ENCODE measurements around the gene LBR.

LBR gene

DNA sequence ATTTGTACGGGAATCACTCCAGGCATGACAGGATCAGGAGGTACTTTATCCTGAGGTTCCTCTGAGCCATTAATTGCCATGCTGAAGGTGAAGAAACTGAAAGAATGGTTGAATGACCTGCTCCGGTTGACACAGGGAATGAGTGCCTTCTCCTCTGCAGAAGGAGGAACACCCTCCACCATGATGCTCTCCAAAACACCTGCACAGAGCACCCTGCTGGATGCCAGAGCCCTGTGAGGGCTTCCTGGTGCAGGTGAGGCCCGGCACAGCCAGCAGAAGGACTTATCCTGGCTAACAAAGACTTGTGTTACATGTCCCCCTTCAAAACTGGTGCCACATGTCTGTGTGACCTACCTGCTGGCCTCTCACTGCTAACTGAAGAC is 14.3 kb upstream of the LBR start:
- DNase-seq: no peak

DNA sequence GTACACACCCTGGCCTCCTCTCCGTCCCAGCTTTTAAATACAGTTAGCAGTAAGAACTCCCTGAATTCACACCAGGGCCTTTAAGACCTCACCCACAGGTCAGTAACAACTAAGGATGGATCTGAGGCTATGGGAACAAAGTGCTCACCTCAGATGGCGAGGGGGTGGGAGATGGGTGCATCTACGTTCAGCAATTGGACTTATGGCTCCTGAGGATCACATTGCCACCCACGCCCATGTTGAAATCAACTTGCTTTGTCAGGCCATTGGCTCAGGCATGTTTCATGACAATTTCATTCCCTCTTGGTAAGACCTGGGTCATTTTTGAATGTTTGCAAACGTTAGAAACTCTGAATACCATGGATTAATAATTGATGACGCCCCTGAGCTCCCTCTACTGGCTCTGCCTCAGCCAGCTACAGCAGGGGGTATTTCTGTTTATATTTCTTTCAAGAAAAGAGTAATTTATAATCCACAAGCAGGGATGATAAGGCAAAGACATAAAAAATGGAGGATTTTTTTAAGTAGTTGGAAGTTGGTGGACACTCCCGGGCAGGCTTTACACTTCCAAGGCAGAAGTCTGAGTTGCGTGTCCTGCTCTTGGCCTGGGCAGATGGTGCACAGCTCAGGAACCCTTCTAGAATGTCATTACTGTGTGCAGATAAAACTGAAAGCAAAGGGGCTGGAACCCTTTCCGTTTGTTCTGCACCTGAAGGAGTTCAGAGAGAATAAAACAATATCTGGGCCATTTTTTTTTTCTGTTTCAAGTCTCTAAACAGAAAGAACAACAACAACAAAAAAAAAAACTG is 13.7 kb upstream of the LBR start:
- no peak for DNase-seq

GRCh38 chr1:225440380-225441221 is 12.8 kb upstream of the LBR start:
- no peak for DNase-seq

GRCh38 chr1:225437710-225438437 is 10.0 kb upstream of the LBR start:
- no peak for DNase-seq

- DNase-seq: no peak
Measured at GRCh38 chr1:225435957-225436392, 8.1 kb upstream of the LBR start.

GRCh38 chr1:225435487-225435886 is 7.6 kb upstream of the LBR start:
- no peak for DNase-seq

DNA sequence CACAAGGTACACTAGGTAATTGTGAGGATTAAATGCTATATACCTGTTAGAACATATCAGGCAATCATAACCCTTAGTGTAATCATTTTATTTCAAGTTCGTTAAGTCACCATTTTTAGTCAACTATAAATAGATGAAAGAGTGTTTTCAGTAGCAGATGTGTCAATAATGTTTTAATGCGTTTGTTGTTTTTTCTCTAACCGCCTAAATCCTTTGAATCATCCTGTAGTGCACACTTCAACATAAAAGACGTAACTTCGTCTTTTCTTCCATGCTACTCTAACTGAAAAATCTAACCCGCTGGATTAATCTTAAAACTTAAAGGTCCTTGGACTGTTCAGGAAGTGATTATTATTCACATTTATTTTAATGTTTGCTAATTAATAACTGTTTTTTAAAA is 7.2 kb upstream of the LBR start:
- no peak for DNase-seq

DNA sequence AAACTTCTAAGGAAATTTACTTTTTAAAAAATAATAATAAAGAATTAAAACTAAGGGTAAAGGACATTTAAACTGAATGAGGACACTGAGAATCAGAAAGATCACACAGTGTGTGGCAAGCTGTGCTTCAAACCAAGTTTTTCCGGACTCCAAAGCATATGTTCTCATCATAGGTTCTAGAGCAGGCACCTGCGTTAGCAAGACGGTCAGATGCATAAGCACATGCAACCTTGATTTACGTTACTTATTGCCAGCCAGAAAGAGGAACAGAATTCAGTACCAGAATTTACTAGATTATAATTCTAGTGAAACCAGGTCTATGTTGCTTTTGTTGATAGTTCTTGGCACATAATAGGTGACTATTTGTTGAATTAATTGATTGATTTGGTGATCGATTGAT is 6.2 kb upstream of the LBR start:
- no peak for DNase-seq

DNA sequence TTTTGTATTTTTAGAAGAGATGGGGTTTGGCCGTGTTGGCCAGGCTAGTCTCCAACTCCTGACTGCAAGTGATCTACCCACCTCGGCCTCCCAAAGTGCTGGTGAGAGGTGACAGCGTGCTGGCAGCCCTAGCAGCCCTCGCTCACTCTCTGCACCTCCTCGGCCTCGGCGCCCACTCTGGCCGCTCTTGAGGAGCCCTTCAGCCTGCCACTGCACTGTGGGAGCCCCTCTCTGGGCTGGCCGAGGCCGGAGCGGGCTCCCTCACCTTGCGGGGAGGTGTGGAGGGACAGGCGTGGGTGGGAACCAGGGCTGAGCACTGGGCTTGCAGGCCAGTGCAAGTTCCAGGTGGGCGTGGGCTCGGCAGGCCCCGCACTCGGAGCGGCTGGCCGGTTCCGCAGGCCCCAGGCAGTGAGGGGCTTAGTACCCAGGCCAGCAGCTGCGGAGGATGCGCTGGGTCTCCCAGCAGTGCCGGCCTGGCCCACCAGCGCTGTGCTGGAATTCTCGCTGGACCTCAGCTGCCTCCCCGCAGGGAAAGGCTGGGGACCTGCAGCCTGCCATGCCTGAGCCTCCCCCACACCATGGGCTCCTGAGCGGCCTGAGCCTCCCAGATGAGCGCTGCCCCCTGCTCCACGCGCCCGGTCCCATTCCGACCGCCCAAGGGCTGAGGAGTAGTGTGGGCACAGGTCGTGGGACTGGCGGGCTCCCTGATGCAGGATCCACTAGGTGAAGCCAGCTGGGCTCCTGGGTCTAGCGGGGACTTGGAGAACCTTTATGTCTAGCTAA is 3.4 kb upstream of the LBR start:
- DNase-seq: no peak

GRCh38 chr1:225430301-225430700 is 2.5 kb upstream of the LBR start:
- DNase-seq: no peak

DNA sequence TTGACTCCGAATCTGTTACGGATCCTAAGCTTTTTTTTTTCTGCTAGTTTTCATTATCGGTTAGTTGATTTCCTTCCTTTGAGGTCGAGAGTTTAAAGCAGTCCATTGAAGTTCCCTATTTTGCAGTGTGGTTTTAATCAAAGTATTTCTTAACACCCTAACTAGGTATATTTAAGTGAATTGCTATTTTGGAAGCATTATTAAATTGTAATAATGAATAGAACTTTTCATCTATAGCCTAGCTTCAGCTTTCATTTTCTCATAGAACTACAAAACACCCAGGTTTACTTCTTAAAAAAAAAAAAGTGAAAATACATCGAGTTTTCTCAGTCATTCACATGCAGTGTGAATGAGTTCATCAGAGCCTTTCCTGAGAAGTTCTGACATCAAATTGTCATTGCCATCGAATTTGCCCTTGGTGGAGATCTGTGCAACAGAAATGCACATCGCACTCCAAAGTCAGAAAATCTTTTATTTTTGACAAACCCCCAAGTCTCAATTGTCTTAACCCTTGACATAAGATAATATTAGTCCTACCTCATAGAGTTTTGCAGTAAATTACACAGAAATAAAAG is 1.1 kb upstream of the LBR start:
- DNase-seq: peak; percentile 61

GRCh38 chr1:225428068-225428880 is 436 bp upstream of the LBR start:
- peak; percentile 87 for DNase-seq

GRCh38 chr1:225426395-225427234 is 1.2 kb downstream of the LBR start:
- DNase-seq: no peak

- no peak for DNase-seq
Measured at GRCh38 chr1:225425201-225425786, 2.5 kb downstream of the LBR start.

- DNase-seq: peak; percentile 73
Measured at GRCh38 chr1:225424562-225425200, 3.2 kb downstream of the LBR start.

DNA sequence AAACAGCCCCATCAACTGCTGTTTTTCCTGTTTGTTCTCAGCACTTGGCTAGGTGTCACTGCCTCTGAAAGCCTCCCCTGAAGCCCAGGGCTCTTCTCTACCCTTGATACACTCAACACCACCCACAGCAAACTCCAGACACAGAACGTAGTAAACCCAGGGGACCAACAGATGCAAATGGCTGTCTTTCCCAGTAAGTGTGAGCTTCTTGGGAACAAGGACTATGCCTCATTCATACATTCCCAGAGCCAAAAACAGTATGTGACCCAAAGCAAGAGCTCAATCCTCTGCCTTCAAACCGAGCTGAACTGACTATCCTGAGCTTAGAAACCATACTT is 4.4 kb downstream of the LBR start:
- no peak for DNase-seq

GRCh38 chr1:225422795-225423517 is 4.9 kb downstream of the LBR start:
- DNase-seq: no peak

GRCh38 chr1:225422031-225422605 is 5.7 kb downstream of the LBR start:
- no peak for DNase-seq

DNA sequence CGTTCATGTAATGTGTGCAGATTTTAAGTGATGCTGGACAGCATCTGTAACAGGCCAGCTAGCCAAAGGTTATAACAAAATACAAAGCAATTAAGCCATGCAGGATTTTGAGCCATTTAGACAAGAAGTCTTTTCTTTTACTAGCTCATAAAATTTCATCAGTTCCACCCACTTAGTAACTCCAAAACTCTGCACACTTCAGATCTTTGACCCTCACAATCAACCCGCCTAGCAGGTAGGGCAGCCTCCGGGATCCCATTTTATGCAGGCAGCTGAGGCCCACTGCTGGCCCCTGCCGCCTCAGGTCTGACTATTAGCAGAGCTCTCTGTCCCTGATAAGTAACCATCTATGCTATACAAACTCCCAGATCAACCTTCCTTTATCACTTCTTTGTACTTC is 9.2 kb downstream of the LBR start:
- no peak for DNase-seq

Measured in NCI-H2227 treated with DMSO at 0.1 percent for 48 hours (cell line).